ENCODE results near the gene GNLY.
A peak's percentile ranks its signal among the peaks of the same experiment; 100 is the strongest.
"Not testable (repeated sequence)": the region's sequence is repeated elsewhere in the genome, so short reads cannot be mapped to it uniquely, and the experiment has no call there.

GNLY gene

DNA sequence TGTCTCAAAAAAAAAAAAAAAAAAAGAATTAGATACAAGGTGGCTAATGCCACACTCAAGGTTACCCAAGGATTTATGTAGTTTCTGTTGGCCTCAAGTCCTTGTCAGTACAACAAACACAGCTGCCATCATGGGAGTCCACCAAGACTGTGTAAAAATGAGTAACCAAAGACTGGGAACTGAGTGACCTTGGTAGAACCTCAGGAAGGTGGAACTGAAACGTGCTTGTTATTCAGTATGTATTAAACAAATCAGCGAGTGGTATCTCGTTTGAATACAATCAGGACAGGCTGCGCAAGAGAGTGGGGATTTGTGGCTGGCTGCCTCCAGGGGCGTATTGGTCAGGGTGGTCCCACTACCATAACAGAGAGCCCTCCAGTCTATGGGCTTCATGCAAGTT lies 24.6 kb upstream of the GNLY start:
- peak overlapping the region; percentile 7; the same call in 1 of the 2 replicates for H3K9ac ChIP-seq (ENCODE audit: low read length)
- H3K27ac ChIP-seq (ENCODE audit: low read length), result peak overlapping the region; percentile 19
- TF ChIP-seq, protein P1, sequence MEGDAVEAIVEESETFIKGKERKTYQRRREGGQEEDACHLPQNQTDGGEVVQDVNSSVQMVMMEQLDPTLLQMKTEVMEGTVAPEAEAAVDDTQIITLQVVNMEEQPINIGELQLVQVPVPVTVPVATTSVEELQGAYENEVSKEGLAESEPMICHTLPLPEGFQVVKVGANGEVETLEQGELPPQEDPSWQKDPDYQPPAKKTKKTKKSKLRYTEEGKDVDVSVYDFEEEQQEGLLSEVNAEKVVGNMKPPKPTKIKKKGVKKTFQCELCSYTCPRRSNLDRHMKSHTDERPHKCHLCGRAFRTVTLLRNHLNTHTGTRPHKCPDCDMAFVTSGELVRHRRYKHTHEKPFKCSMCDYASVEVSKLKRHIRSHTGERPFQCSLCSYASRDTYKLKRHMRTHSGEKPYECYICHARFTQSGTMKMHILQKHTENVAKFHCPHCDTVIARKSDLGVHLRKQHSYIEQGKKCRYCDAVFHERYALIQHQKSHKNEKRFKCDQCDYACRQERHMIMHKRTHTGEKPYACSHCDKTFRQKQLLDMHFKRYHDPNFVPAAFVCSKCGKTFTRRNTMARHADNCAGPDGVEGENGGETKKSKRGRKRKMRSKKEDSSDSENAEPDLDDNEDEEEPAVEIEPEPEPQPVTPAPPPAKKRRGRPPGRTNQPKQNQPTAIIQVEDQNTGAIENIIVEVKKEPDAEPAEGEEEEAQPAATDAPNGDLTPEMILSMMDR (IDR thresholded peaks at IDR 0.05; ENCODE audit: low read depth, low read length), result no peak
- no peak for TF ChIP-seq EZH2phosphoT487 (IDR thresholded peaks at IDR 0.05; ENCODE audit: low read depth)
- no peaks in the 10 kb centered on the region for H3K79me2 ChIP-seq (ENCODE audit: low read length)
- peaks cover 56% of the 10 kb centered on the region for H3K4me1 ChIP-seq (ENCODE audit: low read length)
- peaks cover 21% of the 10 kb centered on the region for H3K27me3 ChIP-seq (ENCODE audit: low read depth, low read length)
- no peaks in the 10 kb centered on the region for H4K20me1 ChIP-seq (ENCODE audit: insufficient read depth, low read length)
- no peak overlapping the region for H2AFZ ChIP-seq (ENCODE audit: low read depth, low read length)
- H3K4me3 ChIP-seq (ENCODE audit: low read length), result peak overlapping the region; percentile 62
- no peaks in the 10 kb centered on the region for H3K36me3 ChIP-seq (replicated peaks; ENCODE audit: low read depth, low read length)
- peak overlapping the region; percentile 77 for H3K4me2 ChIP-seq (ENCODE audit: low read length)
- H3K9me3 ChIP-seq (ENCODE audit: insufficient read depth, low read length), result no peaks in the 10 kb centered on the region

DNA sequence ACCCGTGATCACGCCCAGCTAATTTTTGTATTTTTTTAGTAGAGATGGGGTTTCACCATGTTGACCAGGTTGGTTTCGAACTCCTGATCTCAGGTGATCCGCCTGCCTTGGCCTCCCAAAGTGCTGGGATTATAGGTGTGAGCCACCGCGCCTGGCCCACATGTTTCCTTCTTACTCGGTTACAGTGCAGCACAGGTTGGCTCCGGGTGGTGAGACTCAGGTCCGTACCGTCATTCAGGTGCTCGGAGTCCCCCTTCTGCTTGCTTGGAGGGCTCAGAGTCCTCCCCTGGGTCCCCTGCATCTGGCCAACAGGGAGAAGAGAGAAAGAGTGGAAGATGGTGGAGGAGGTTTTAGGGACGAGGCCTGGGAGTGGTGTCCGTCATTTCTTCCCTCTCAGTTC lies 23.7 kb upstream of the GNLY start:
- peak overlapping the region; percentile 77 for H3K4me2 ChIP-seq (ENCODE audit: low read length)
- H3K9me3 ChIP-seq (ENCODE audit: insufficient read depth, low read length); H3K27ac ChIP-seq (ENCODE audit: low read length); H2AFZ ChIP-seq (ENCODE audit: low read depth, low read length); H3K9ac ChIP-seq (ENCODE audit: low read length); H3K79me2 ChIP-seq (ENCODE audit: low read length); H4K20me1 ChIP-seq (ENCODE audit: insufficient read depth, low read length); H3K36me3 ChIP-seq (replicated peaks; ENCODE audit: low read depth, low read length): not testable (repeated sequence)
- peaks cover 21% of the 10 kb centered on the region for H3K27me3 ChIP-seq (ENCODE audit: low read depth, low read length)
- H3K4me1 ChIP-seq (ENCODE audit: low read length), result peaks cover 56% of the 10 kb centered on the region
- H3K4me3 ChIP-seq (ENCODE audit: low read length), result peak overlapping the region; percentile 62

DNA sequence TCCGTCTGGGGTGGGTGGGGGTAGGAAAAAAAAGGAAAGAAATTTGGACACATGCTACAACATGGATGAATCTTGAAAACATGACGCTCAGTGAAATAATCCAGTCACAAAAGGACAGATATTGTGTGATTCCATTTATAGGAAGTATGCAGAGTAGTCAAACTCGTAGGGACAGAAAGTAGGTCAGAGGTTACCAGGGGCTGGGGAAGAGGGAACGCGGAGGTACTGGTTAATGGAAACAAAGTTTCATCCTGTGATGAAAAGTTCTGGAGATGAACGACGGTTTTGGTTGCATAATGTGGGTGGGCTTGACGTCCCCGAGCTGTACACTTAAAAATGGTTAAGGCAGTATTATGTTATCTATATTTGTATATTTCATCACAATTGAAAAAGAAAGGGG lies 21.7 kb upstream of the GNLY start:
- H3K36me3 ChIP-seq (replicated peaks; ENCODE audit: low read depth, low read length), result no peaks in the 10 kb centered on the region
- H3K4me1 ChIP-seq (ENCODE audit: low read length), result peaks cover 60% of the 10 kb centered on the region
- H3K9ac ChIP-seq (ENCODE audit: low read length), result no peak overlapping the region
- TF ChIP-seq, protein P1 (IDR thresholded peaks at IDR 0.05; ENCODE audit: low read depth, low read length), result no peak
- no peak for TF ChIP-seq EZH2phosphoT487 (IDR thresholded peaks at IDR 0.05; ENCODE audit: low read depth)
- H3K27me3 ChIP-seq (ENCODE audit: low read depth, low read length), result peaks cover 21% of the 10 kb centered on the region
- peak overlapping the region; percentile 77 for H3K4me2 ChIP-seq (ENCODE audit: low read length)
- H3K9me3 ChIP-seq (ENCODE audit: insufficient read depth, low read length), result no peaks in the 10 kb centered on the region
- no peaks in the 10 kb centered on the region for H3K79me2 ChIP-seq (ENCODE audit: low read length)
- peak overlapping the region; percentile 16 for H3K4me3 ChIP-seq (ENCODE audit: low read length)
- H3K27ac ChIP-seq (ENCODE audit: low read length), result no peak overlapping the region
- H2AFZ ChIP-seq (ENCODE audit: low read depth, low read length), result no peak overlapping the region
- no peaks in the 10 kb centered on the region for H4K20me1 ChIP-seq (ENCODE audit: insufficient read depth, low read length)

DNA sequence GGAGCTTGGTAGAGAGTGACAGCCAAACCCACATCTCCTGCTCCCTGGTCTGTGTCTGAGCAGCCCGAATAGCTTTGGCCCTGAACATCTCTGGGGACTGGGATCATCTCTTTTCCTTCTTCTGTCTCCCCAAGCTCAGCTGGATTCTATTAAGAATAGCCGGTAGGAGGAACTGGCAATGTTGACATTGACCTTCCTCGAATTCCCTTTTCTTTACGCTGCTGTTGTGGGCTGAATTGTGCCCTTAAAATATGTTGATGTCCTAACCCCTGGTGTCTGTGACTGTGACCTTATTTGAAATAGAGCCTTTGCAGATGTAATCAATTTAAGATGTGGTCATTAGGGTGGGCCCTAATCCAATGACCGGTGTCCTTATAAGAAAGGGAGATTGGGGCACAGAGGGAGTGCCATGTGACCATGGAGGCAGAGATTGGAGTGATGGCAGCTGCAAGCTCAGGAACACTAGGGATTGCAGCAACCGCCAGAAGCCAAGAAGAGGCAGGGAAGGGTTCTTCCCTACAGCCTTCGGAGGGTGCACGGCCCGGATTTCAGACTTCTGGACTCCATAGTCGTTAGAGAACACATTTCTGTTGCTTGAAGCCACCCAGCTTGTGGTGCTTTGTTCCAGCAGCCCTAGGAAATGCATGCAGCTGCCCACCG lies 20.3 kb upstream of the GNLY start:
- no peaks in the 10 kb centered on the region for H3K9me3 ChIP-seq (ENCODE audit: insufficient read depth, low read length)
- no peaks in the 10 kb centered on the region for H4K20me1 ChIP-seq (ENCODE audit: insufficient read depth, low read length)
- H3K9ac ChIP-seq (ENCODE audit: low read length), result no peak overlapping the region
- no peaks in the 10 kb centered on the region for H3K36me3 ChIP-seq (replicated peaks; ENCODE audit: low read depth, low read length)
- H3K79me2 ChIP-seq (ENCODE audit: low read length), result no peaks in the 10 kb centered on the region
- H3K27ac ChIP-seq (ENCODE audit: low read length), result no peak overlapping the region
- no peak overlapping the region for H2AFZ ChIP-seq (ENCODE audit: low read depth, low read length)
- H3K4me1 ChIP-seq (ENCODE audit: low read length), result peaks cover 49% of the 10 kb centered on the region
- TF ChIP-seq EZH2phosphoT487 (IDR thresholded peaks at IDR 0.05; ENCODE audit: low read depth), result no peak
- TF ChIP-seq, protein P1 (IDR thresholded peaks at IDR 0.05; ENCODE audit: low read depth, low read length), result no peak
- no peak overlapping the region for H3K4me2 ChIP-seq (ENCODE audit: low read length)
- H3K27me3 ChIP-seq (ENCODE audit: low read depth, low read length), result peaks cover 25% of the 10 kb centered on the region
- no peak overlapping the region for H3K4me3 ChIP-seq (ENCODE audit: low read length)

Data from OCI-LY3 (cell line).